Measurements from ENCODE around the gene TGM3.

DNA sequence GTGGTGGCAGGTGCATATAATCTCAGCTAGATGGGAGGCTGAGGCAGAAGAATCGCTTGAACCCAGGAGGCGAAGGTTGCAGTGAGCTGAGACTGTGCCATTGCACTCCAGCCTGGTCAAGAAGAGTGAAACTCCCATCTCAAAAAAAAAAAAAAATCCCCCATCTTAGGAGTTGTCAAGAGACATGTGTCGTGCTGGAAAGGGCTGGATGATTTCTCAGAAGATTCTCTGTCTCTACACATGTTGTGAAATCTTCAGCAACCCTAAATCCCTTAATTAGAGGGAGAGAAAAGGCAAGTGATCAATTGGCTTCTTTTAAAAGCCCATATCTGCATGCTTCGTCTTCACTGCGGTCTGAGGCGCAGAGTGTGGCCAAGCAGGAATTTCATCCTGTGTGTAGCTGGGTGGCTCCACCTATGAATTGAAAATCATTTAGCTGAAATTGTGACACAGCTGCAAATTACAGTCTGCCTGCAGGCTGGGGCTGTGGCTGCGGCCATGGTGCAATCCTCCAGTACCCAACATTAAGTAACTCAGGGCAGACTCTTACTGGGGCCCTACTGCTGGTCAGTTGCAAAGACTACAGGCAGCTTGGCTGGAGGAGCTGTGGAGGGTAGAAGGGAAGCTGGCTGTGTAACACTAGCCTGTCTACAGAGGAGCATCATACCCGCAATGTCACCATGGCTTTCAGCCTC is 3.2 kb upstream of the TGM3 start:
- no peak for TF ChIP-seq POLR2A (IDR thresholded peaks at IDR 0.05)
- TF ChIP-seq, protein P1, sequence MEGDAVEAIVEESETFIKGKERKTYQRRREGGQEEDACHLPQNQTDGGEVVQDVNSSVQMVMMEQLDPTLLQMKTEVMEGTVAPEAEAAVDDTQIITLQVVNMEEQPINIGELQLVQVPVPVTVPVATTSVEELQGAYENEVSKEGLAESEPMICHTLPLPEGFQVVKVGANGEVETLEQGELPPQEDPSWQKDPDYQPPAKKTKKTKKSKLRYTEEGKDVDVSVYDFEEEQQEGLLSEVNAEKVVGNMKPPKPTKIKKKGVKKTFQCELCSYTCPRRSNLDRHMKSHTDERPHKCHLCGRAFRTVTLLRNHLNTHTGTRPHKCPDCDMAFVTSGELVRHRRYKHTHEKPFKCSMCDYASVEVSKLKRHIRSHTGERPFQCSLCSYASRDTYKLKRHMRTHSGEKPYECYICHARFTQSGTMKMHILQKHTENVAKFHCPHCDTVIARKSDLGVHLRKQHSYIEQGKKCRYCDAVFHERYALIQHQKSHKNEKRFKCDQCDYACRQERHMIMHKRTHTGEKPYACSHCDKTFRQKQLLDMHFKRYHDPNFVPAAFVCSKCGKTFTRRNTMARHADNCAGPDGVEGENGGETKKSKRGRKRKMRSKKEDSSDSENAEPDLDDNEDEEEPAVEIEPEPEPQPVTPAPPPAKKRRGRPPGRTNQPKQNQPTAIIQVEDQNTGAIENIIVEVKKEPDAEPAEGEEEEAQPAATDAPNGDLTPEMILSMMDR (IDR thresholded peaks at IDR 0.05) = no peak
